H4 (cell line): Measurements from ENCODE around the gene MLLT6. TPM values are rescaled to one million over a fixed set of nuclear protein-coding genes. Genes with fewer than 3 reads are reported as not detected.

Experiments used
- DNase-seq: peaks from one replicate; pipeline ENCODE4 v3.0.0-alpha.2; 2015; ENCODE audit warnings: low spot score
- total RNA-seq: library from RNA; depleted of rRNA; stranded (reverse); fragments of >200 nt; shearing (Covaris generic); gene quantifications from 2 replicates; pipeline ENCODE4 v1.2.3, GENCODE V29; 2014

Gene MLLT6
- total RNA-seq, 1 experiment from 2014 or later, result 7.8 TPM

- peak; percentile 78 for DNase-seq
Observed at GRCh38 chr17:38674749-38675615, 30.1 kb upstream of the MLLT6 start, which contains the start of gene EPOP. EPOP (minus strand) TSS chr17:38674957; CDS start chr17:38674495, 462 bp downstream.

- peak; percentile 79 for DNase-seq
Observed at GRCh38 chr17:38676706-38677504, 28.2 kb upstream of the MLLT6 start.

GRCh38 chr17:38677819-38678218 lies 27.3 kb upstream of the MLLT6 start:
- DNase-seq, result no peak

GRCh38 chr17:38681096-38681495 lies 24.0 kb upstream of the MLLT6 start:
- no peak for DNase-seq

- no peak for DNase-seq
Observed at GRCh38 chr17:38685491-38685890, 19.6 kb upstream of the MLLT6 start.

- no peak for DNase-seq
Observed at GRCh38 chr17:38687286-38687685, 17.8 kb upstream of the MLLT6 start.

GRCh38 chr17:38690386-38690785 lies 14.7 kb upstream of the MLLT6 start:
- DNase-seq, result no peak

- DNase-seq, result no peak
Observed at GRCh38 chr17:38691154-38691553, 13.9 kb upstream of the MLLT6 start.

- no peak for DNase-seq
Observed at GRCh38 chr17:38693700-38694329, 11.3 kb upstream of the MLLT6 start.

GRCh38 chr17:38697061-38697820 lies 7.8 kb upstream of the MLLT6 start:
- DNase-seq, result no peak

- DNase-seq, result no peak
Observed at GRCh38 chr17:38698760-38699159, 6.3 kb upstream of the MLLT6 start.

GRCh38 chr17:38701504-38702165 lies 3.4 kb upstream of the MLLT6 start:
- no peak for DNase-seq

GRCh38 chr17:38702166-38702915 lies 2.7 kb upstream of the MLLT6 start:
- DNase-seq, result peak; percentile 79

- no peak for DNase-seq
Observed at GRCh38 chr17:38702916-38703741, 1.9 kb upstream of the MLLT6 start.

GRCh38 chr17:38703742-38704605 lies 1.1 kb upstream of the MLLT6 start:
- DNase-seq, result no peak

GRCh38 chr17:38705523-38705802 lies 390 bp downstream of the MLLT6 start:
- DNase-seq, result no peak

GRCh38 chr17:38705803-38706504 lies 881 bp downstream of the MLLT6 start:
- DNase-seq, result no peak
